Measurements from ENCODE around the gene CCDC9.
A peak's percentile ranks its signal among the peaks of the same experiment; 100 is the strongest.
"Not testable (repeated sequence)": the region's sequence is repeated elsewhere in the genome, so short reads cannot be mapped to it uniquely, and the experiment has no call there.

The CCDC9 gene

DNA sequence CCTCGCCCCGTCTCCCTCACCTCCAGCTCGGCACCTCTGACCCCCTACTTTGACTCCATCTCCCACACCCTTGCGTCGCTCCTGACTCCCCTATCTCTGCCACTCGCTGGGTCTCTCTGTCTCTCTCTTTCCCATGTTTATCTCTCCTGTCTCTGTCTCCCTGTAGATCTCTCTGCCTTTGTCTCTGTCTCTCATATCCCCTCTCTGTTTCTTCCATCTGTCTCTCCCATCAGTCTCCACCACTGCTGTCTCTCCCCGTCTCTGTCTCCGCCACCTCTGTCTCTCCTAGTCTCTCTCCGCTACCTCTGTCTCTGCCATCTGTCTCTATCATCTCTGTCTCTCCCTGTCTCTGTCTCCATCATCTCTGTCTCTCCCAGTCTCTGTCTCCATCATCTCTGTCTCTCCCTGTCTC lies 13.0 kb upstream of the CCDC9 start:
- TF ChIP-seq, protein P1, sequence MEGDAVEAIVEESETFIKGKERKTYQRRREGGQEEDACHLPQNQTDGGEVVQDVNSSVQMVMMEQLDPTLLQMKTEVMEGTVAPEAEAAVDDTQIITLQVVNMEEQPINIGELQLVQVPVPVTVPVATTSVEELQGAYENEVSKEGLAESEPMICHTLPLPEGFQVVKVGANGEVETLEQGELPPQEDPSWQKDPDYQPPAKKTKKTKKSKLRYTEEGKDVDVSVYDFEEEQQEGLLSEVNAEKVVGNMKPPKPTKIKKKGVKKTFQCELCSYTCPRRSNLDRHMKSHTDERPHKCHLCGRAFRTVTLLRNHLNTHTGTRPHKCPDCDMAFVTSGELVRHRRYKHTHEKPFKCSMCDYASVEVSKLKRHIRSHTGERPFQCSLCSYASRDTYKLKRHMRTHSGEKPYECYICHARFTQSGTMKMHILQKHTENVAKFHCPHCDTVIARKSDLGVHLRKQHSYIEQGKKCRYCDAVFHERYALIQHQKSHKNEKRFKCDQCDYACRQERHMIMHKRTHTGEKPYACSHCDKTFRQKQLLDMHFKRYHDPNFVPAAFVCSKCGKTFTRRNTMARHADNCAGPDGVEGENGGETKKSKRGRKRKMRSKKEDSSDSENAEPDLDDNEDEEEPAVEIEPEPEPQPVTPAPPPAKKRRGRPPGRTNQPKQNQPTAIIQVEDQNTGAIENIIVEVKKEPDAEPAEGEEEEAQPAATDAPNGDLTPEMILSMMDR (conservative IDR thresholded peaks at IDR 0.05; ENCODE audit: low read length), result no peak
- peak; percentile 30 for DNase-seq (ENCODE audit: low read depth)
- peak overlapping the region; percentile 81 for H3K4me3 ChIP-seq (ENCODE audit: low read length)

DNA sequence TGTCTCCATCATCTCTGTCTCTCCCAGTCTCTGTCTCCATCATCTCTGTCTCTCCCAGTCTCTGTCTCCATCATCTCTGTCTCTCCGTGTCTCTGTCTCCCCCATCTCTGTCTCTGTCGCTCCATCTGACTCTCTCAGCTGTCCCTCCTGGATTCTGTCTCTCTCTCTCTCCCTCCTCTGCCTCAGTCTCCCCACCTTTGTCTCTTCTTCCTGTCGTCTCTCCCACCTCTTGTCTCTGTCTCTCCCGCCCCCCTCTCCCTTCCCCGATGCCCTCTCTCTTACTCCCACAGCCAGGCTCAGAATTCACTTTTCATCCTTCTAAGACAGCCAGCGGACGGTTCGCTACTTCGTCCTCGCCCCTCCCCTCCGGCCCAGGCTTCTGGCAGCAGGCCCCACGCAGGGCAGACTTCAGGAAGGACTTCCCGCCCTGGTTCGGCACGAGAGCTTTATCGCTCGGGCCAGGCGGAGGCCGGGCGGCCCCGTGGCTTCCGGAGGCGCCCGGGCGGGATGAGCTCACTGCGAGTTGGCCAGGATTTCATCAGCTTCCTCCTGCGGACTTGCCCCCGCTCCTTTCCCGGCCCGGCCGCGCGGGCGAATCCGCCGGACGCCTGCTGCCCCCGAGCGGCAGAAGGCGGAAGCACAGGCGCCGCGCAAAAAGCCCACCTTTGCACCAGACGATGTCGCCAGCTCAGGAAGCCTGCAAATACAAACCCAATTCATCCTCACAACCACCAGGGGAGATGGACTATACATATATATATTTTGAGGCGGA lies 12.4 kb upstream of the CCDC9 start:
- TF ChIP-seq, protein P1 (conservative IDR thresholded peaks at IDR 0.05; ENCODE audit: low read length), result peak; percentile 85
- DNase-seq (ENCODE audit: low read depth), result peak; percentile 98
- H3K4me3 ChIP-seq (ENCODE audit: low read length), result peak overlapping the region; percentile 81

DNA sequence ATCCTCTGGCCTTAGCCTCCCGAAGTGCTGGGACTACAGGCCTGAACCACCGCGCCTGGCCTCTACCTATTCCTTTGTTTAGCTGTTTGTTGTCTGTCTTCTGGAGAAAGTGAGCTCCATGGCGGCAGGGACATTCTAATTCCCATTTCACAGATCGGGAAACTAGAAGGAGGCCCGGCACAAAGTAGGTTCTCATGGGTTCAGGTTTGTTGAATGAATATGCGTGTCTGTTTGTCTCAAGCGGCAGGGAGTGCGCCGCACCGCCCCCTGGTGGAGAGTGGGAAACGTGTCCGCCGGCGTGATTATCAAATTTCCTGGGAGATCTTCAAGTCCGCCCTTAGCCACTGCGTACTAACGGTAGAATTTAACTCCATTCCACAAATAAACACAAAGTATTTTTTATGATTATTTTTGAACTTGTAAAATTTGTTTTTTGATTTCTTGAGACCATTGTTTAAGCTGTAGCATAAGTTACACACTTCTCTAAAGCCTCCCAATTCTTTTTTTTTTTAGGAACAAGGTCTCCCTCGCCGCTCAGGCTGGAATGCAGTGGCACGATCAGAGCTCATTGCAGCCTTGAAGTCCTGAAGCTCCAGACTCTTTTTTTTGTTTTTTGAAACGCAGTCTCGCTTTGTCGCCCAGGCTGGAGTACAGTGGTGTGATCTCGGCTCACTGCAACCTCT lies 8.9 kb upstream of the CCDC9 start:
- H3K4me3 ChIP-seq (ENCODE audit: low read length), result no peak overlapping the region
- TF ChIP-seq, protein P1 (conservative IDR thresholded peaks at IDR 0.05; ENCODE audit: low read length), result peak; percentile 82
- DNase-seq (ENCODE audit: low read depth), result peak; percentile 79

DNA sequence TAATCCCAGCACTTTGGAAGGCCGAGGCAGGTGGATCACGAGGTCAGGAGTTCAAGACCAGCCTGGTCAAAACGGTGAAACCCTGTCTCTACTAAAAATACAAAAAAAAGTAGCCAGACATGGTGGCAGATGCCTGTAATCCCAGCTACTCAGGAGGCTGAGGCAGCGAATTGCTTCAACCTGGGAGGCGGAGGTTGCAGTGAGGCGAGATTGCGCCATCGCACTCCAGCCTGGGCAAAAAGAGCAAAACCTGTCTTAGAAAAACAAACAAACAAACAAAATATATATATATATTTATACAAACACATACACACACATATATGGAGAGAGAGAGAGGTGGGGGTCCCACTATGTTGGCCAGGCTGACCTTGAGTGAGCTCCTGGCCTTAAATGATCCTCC lies 3.3 kb upstream of the CCDC9 start:
- not testable (repeated sequence) for H3K4me3 ChIP-seq (ENCODE audit: low read length); DNase-seq (ENCODE audit: low read depth)

DNA sequence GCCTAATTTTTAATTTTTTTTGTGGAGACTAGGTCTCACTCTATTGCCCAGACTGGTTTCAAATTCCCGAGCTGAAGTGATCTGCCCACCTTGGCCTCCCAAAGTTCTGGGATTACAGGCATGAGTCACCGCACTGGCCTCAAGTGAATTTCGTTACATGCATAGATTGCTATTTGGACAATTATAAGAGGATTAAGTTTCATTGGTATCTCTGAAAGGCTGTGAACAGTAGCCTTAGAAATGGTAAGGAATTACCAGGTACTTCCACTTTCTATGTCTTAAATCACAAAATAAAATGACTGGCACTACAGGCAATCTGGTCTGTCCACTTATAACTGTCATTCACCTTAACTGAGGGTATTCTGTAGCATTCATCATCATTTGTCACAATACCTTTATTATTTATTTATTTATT lies 2.9 kb upstream of the CCDC9 start:
- peak; percentile 87 for DNase-seq (ENCODE audit: low read depth)
- TF ChIP-seq, protein P1 (conservative IDR thresholded peaks at IDR 0.05; ENCODE audit: low read length), result no peak
- no peak overlapping the region for H3K4me3 ChIP-seq (ENCODE audit: low read length)

DNA sequence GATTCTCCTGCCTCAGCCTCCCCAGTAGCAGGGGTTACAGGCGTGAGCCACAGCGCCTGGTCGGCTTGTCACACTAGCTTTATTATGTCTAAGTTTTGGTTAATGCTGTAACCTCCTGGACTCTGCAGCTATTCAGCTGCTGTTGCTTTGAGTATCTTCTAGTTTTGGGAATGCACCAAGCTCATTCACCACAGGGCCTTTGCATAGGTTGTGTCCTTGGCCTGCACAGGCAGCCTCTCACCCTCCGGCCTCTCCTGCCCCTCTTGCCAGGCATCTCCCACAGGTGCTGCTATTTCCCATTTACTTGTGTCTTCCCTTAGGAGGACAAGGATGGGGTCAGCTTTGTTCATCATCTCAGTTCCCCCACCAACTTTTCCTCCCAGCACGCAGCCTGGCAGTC lies 2.4 kb upstream of the CCDC9 start:
- DNase-seq (ENCODE audit: low read depth), result no peak
- no peak overlapping the region for H3K4me3 ChIP-seq (ENCODE audit: low read length)
- TF ChIP-seq, protein P1 (conservative IDR thresholded peaks at IDR 0.05; ENCODE audit: low read length), result no peak

DNA sequence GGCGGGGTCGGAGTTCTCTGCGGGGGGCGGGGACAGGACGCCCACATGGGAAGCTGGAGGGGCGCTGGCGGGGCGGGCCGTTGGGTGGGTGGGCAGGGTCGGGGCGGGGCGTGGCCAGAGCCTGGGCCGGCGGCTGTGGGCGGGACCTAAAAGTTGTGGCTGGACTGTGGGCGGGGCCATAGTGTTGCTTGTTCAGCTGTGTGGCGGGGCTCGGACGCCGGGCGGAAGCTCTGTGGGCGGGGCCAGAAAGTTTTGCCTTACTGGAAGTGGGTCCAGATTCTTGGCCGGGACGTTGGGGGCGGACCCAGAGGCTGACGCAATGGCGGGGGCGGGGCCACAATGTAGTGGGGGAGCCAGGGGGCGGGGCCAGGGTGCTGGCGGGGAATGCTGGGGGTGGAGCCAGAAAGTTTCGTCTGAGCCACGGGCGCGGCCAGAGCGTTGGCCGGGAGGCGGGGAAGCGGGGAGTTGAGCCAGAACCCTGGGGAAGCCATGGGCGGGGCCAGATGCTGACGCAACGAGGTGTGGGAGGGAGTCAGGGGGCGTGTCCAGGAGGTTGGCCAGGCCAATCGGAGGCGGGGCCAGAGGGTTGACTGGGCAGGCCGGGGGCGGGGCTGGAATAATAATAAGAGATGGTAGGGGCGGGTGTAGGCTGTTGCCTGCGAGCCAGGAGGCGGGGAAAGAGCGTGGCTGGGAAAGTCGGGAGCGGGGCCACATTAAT lies 527 bp downstream of the CCDC9 start:
- TF ChIP-seq, protein P1 (conservative IDR thresholded peaks at IDR 0.05; ENCODE audit: low read length), result no peak
- H3K4me3 ChIP-seq (ENCODE audit: low read length), result peak overlapping the region; percentile 85
- DNase-seq (ENCODE audit: low read depth), result peak; percentile 99
